Caki2 (cell line): ENCODE results near the gene MTREX. TPM values are rescaled to one million over a fixed set of nuclear protein-coding genes. Genes with fewer than 3 reads are reported as not detected.
"Not testable (repeated sequence)": the region's sequence is repeated elsewhere in the genome, so short reads cannot be mapped to it uniquely, and the experiment has no call there.

Experiments
- DNase-seq: peaks from one replicate; pipeline ENCODE4 v3.0.0-alpha.2; 2015; ENCODE audit warnings: low read depth
- in situ Hi-C: cut with HindIII; loops from 2 replicates; pipeline ENCODE4 v1.10.0; 2016; ENCODE audit warnings: low sequenced_read_pairs, low pct_unique_long_range_greater_than_20kb, mixed read lengths
- total RNA-seq: library from RNA; depleted of rRNA; stranded (reverse); fragments of >200 nt; shearing (Covaris generic); gene quantifications from 2 replicates; pipeline ENCODE4 v1.2.3, GENCODE V29; 2014; ENCODE audit warnings: low replicate concordance; rRNA removed

The MTREX gene
- 25.6 and 58.2 TPM in 2 replicates for total RNA-seq

DNA sequence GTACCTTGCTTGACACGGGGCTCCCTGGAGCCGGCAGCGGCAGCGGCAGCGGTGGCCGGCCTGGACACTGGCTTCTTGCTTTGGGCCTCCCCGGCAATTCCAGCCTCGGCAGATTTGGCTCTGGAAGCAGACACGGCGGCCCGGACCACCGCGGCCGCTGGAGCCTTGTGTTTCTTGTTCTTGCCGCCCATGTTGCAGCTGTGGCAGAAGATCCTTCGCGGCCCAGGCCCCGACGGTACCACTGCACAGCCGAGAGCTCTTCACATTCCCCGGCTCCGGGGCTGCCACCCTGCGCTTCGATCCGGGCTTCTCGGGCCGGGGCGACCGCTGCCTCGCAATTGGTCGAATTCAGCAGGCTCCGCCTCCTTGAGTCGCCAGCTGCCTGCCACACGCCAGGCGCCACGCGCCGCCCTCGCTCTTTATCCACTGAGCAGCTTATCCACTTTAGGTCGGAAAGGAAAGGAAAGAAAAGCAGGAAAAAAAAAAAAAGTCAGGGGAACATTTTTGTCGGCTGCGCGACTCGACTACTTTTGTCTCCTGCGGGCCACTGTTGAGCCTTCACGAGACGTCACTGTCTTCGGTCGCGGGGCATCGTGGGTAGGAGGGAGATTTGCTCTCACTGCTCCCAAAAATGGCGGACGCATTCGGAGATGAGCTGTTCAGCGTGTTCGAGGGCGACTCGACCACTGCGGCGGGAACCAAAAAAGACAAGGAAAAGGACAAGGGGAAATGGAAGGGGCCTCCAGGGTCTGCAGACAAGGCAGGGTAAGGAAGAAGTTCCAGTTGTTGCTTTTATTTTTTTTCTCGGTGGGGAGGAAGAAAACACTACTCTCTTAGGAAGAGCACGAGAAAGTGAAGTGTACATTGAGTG lies at the start of gene MTREX, which contains the start of gene DHX29:
TSS of gene MTREX (plus strand) at position 607 of the 871 bp plus-strand sequence. CDS start at position 632, 25 bp downstream.
TSS of gene DHX29 (minus strand) at position 312 of the 871 bp plus-strand sequence. CDS start at position 191, 121 bp downstream.
- in situ Hi-C loops = no loop called here
- peak; percentile 92 for DNase-seq

GRCh38 chr5:55258339-55258738 lies 49.5 kb upstream of the MTREX start:
- DNase-seq = no peak
- in situ Hi-C loops = no loop called here

GRCh38 chr5:55276771-55277170 lies 31.0 kb upstream of the MTREX start:
- in situ Hi-C loops = no loop called here
- DNase-seq = peak; percentile 41

- no peak for DNase-seq
- in situ Hi-C loops = no loop called here
Observed at GRCh38 chr5:55278778-55279177, 29.0 kb upstream of the MTREX start.

- in situ Hi-C loops = no loop called here
Observed at GRCh38 chr5:55286411-55286933, 21.3 kb upstream of the MTREX start.

DNA sequence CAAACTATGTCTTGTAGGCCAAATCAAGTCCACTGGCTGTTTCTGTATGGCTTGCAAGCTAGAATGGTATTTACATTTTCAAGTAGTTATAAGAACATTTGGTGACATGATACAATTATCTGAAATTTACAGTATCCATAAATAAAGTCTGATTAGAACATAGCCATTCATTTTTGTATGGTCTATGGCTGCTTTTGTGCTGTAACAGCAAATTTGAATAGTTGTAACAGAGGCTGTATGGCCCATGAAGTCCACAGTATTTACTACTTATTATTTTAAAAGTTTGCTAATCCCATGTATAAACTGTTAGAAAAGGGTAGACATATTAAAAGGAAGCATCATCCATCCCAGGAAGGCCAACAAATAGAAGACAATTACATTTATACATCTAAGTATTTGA lies 18.0 kb upstream of the MTREX start:
- in situ Hi-C loops = no loop called here
- no peak for DNase-seq

More at GRCh38 chr5:55286411-55286933, 21.3 kb upstream of the MTREX start:
- no peak for DNase-seq

- in situ Hi-C loops = no loop called here
- no peak for DNase-seq
Observed at GRCh38 chr5:55290991-55291390, 16.8 kb upstream of the MTREX start.

DNA sequence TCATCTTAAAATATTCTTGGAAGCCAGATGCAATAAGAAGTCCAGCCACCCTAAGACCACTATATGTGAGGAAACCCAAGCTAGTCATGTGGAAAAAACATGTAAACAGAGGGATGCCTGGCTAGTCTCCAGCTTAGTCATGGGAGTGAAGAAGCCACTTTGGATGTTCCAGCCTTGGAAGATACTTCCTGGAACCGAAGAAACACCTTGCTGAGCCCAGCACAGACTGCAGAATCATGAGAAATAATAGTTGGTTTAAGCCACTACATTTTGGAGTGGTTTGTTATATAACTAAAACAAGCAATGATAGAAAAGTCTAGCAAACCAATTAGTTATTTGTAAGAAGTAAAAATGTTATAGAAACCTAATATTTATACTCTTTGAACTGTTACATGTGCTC lies 12.9 kb upstream of the MTREX start:
- in situ Hi-C loops = no loop called here
- DNase-seq = no peak

- in situ Hi-C loops = no loop called here
- no peak for DNase-seq
Observed at GRCh38 chr5:55300890-55301289, 6.9 kb upstream of the MTREX start.

DNA sequence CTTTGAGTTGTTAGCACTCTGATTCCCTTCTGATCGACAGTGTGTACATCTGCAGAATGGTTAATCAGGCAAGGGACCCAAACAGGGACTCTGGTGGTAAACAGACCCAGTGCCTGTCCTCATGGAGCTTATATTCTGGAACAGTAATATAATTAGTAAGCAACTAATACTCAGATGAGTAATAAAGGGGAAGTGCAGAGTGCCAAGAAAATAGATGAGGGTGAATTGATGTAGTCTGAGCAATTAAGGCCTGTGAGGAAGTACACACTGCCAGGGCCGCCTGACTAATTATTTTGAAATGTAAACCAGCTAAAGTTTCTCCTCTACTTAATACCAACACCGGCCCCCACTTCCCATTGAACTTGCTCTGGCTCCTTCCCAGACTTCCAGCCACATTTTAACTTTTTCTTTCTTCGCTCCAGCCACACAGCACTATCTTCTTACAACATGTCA lies 4.5 kb upstream of the MTREX start:
- in situ Hi-C loops = no loop called here
- no peak for DNase-seq

GRCh38 chr5:55304584-55304983 lies 3.2 kb upstream of the MTREX start:
- in situ Hi-C loops = no loop called here
- no peak for DNase-seq

- DNase-seq = no peak
- in situ Hi-C loops = no loop called here
Observed at GRCh38 chr5:55305345-55305744, 2.4 kb upstream of the MTREX start.

GRCh38 chr5:55306641-55307382 lies 977 bp upstream of the MTREX start:
- in situ Hi-C loops = no loop called here
- DNase-seq = no peak

DNA sequence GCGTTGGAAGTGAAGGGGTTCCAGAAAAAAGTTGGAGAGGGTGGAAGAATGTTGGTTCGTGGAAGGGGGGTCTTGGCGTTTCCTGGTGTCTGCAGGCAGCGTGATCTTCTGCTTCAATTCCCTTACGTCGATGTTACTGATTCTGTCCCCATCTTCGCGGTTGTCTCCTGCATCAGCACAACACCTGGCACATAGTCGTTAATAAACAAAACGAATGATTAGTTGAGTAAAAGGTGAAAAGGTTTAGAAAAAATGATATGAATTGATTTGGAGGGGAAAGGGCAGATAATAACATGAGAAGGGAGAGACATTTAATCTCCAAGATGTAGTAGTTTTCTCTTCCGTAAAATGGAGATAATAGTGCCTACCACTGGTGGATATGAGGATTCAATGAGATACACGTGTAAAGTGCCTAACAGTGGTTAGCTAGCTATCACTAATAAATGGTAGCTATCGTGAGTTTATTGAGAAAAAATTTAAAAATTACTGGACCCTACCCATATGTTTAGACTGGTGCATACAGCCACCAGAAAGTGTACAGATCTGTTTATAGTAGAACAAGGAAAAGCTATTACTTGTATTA lies 556 bp downstream of the MTREX start:
- DNase-seq = peak; percentile 62
- in situ Hi-C loops = no loop called here

- DNase-seq = no peak
- in situ Hi-C loops = no loop called here
Observed at GRCh38 chr5:55313870-55314617, 6.3 kb downstream of the MTREX start.

GRCh38 chr5:55316289-55316688 lies 8.5 kb downstream of the MTREX start:
- no peak for DNase-seq
- in situ Hi-C loops = no loop called here

DNA sequence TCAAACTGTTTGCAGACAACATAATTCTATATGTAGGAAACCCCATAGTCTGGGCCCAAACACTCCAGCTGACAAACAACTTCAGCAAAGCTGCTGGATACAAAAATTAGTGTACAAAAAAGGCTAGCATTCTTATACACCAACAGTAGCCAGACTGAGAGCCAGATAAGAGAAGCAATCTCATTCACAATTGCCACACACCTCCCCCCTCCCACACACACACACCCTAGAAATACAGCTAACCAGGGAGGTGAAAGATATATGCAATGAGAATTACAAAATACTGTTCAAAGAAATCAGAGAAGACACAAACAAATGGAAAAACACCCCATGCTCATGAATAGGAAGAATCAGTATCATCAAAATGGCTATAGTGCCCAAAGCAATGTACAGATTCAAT lies 9.0 kb downstream of the MTREX start:
- DNase-seq = no peak
- in situ Hi-C loops = no loop called here

DNA sequence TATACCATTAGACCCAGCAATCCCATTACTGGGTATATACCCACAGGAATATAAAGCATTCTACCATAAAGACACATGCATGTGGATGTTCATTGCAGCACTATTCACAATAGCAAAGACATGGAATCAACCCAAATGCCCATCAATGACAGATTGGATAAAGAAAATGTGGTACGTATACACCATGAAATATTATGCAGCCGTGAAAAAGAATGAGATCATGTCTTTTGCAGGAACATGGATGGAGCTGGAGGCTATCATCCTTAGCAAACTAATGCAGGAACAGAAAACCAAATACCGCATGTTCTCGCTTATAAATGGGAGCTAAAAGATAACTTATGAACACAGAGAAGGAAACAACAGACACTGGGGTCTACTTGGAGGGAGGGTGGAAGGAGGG lies 10.4 kb downstream of the MTREX start:
- in situ Hi-C loops = not testable (repeated sequence)

More for the DNA sequence above, 10.4 kb downstream of the MTREX start:
- DNase-seq = not testable (repeated sequence)
